ENCODE data around the gene HMOX2.

- no peak for TF ChIP-seq ZNF70 (CRISPR knock-in tag; IDR thresholded peaks at IDR 0.05)
- TF ChIP-seq ESRRG (CRISPR knock-in tag; IDR thresholded peaks at IDR 0.05), result no peak
- TF ChIP-seq PATZ1 (CRISPR knock-in tag; IDR thresholded peaks at IDR 0.05; ENCODE audit: borderline replicate concordance), result no peak
- TF ChIP-seq ZFP30 (CRISPR knock-in tag; IDR thresholded peaks at IDR 0.05), result no peak
- no peak for TF ChIP-seq GLIS3 (CRISPR knock-in tag; IDR thresholded peaks at IDR 0.05)
- no peak for TF ChIP-seq PPARA (CRISPR knock-in tag; IDR thresholded peaks at IDR 0.05; ENCODE audit: borderline replicate concordance)
- TF ChIP-seq CREB5 (CRISPR knock-in tag; IDR thresholded peaks at IDR 0.05; ENCODE audit: low read depth), result no peak
Observed at GRCh38 chr16:4523686-4524085, 47.5 kb downstream of the HMOX2 start.

Measured in SK-N-SH treated with all-trans-retinoic acid at 6 μM for 48 hours (cell line).